Stimulated activated naive CD8-positive, alpha-beta T cell treated with anti-CD3 and anti-CD28 coated beads, Interleukin-15, Interleukin-2, amounts not matched to agents 100 U/mL and 50 U/mL, for 24 hours (primary cell): ENCODE data around the gene TRDN.
"Not testable (repeated sequence)": the region's sequence is repeated elsewhere in the genome, so short reads cannot be mapped to it uniquely, and the experiment has no call there.

ENCODE experiments used
- ATAC-seq: fragments of 150-1000 bp; cut with Tn5 transposase; one replicate; pipeline ENCODE4 v1.10.0; 2021
- DNase-seq: peaks from one replicate; pipeline ENCODE4 v3.0.0; 2021

Gene TRDN

GRCh38 chr6:123402052-123402451 lies 234.7 kb downstream of the TRDN start:
- ATAC-seq: no peak
- no peak for DNase-seq

GRCh38 chr6:123398072-123398471 lies 238.7 kb downstream of the TRDN start:
- ATAC-seq (no peak), DNase-seq (no peak)

DNA sequence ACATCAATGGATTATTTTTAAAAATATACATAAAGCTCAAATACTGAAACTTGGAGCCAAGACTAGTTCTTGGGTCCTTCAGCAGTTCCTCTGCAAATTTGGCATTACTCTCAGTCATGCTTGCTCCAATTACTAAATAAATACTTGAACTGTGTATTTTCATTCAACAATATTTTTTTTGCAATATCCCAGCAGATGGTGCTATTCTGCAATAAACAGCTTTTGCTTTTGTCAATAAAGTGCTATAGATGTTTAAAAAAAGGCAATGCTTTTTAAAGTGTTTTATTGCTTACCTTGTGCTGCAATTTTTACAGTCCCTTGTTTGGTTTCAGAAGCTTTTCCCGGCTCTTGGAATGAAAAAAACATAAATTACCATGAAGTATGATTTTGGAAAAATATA lies 243.4 kb downstream of the TRDN start:
- ATAC-seq: no peak

DNA sequence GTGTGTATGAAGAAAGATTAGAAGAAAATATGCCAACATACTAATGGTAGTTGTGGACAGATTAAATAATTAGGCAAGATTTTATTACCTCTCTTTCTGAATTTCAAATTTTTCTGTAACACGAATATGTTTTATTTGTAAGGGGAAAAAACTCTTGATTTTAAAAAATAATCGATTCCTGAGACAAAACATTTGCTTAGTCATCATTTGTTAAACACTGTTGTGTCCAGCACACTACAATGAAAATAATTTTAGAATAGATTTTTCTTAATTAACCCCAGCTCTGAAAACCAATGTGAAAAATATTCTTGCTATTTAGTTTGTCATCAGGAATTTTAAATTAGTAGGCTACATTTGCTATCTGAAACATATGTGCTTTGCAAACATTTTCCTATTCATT lies 253.0 kb downstream of the TRDN start:
- no peak for ATAC-seq
- DNase-seq: no peak

More for the DNA sequence above, 243.4 kb downstream of the TRDN start:
- no peak for DNase-seq

DNA sequence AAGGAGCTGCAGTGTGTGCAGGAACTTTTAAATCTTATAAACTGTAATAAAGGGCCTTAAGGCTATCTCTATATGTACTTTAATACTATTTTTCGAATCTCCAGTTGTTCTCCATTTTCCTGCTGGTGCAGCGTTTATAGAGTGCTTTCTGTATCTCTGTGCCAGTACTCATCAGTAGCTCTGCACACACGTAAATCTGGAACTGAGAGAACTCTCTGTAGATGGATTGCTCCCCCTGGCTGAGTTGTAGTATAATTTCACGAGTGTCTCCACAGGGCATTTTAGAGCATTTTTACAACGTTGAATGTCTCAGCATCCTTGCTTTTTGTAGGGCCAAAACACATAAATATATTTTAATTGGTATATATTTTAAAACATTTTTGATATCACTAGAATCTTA lies 256.5 kb downstream of the TRDN start:
- no peak for ATAC-seq
- DNase-seq: no peak

GRCh38 chr6:123372737-123373136 lies 264.0 kb downstream of the TRDN start:
- no peak for DNase-seq
- ATAC-seq: no peak

DNA sequence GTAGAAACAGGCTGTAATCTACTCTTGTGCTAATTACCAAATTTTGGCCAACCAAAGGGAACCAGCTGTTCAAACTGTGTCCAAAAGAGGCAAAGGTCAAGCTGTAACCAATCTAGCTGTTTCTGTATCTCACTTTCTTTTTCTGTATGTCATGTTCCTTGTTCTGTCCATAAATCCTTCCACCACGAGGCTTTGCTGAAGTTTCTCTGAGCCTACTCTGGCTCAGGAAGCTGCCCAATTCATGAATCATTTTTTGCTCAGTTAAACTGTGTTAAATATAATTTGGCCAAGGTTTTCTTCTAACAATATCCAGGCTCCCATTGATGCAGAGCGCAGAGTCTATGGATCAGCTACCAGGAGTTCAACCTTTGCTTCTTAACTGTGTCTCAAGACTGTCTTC lies 272.8 kb downstream of the TRDN start:
- ATAC-seq: no peak
- no peak for DNase-seq

DNA sequence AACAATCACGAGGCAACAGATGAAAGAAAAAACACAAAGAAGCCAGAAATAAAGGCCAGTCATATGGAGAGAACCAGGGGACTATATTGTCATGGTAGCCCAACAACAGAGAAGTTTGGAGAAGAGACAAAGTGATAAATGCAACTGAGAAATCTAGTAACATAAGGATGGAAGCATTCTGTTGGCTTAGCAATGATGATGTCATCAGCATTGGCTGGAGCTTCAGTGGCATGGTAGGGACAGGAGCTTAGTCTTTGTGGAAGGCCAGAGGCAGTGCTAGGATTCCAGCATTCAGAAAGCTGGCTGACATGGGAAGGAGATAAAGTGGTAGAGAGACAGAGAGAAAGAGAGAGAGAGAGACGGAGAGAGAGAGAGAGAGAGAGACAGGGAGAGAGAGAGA lies 276.4 kb downstream of the TRDN start:
- no peak for ATAC-seq
- DNase-seq: no peak

- no peak for DNase-seq
Measured at GRCh38 chr6:123352705-123353104, 284.0 kb downstream of the TRDN start.

GRCh38 chr6:123352279-123352678 lies 284.5 kb downstream of the TRDN start:
- no peak for ATAC-seq

More at GRCh38 chr6:123352705-123353104, 284.0 kb downstream of the TRDN start:
- ATAC-seq: no peak

GRCh38 chr6:123343836-123344235 lies 292.9 kb downstream of the TRDN start:
- ATAC-seq: no peak
- no peak for DNase-seq

More at GRCh38 chr6:123352279-123352678, 284.5 kb downstream of the TRDN start:
- no peak for DNase-seq

DNA sequence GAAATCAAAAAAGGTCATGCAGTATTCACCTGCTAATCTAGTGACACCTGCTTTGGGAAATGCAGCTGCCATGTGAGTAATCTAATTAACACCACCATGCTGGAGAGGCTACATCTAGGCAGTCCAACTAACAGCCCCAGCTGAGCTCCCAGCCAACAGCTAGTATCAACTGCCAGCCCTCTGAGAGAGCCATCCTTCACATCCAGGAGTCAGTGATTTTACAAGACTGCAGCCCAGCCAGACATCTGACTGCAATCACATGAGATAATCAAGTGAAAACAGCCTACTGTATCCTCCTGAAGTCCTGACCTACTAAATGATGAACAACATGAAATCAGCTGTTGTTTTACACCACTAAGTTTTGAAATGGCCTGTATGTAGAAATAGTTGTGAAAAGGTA lies 298.4 kb downstream of the TRDN start:
- DNase-seq: no peak
- ATAC-seq: no peak

- ATAC-seq (no peak), DNase-seq (no peak)
Measured at GRCh38 chr6:123333000-123333756, 303.6 kb downstream of the TRDN start.

GRCh38 chr6:123332070-123332469 lies 304.7 kb downstream of the TRDN start:
- ATAC-seq: no peak
- DNase-seq: no peak

DNA sequence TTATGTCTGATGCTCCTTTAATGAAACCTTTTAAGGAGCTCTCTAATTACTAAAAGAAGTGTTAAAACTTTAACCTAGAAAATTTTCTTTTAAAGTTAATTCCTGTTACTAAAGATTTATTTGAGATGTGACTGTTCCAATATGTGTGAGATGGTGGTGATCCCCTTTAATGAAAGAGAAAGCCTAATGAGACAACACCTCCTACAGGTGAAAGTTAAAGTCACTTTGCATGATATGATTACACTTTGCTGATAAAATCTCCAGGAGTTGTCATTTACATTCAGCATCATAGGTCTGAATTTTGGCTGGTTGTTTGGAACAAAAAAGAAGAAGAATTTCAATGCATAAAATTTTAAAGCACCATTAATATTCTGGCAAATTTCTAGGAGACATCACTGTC lies 307.4 kb downstream of the TRDN start:
- ATAC-seq: no peak
- no peak for DNase-seq

DNA sequence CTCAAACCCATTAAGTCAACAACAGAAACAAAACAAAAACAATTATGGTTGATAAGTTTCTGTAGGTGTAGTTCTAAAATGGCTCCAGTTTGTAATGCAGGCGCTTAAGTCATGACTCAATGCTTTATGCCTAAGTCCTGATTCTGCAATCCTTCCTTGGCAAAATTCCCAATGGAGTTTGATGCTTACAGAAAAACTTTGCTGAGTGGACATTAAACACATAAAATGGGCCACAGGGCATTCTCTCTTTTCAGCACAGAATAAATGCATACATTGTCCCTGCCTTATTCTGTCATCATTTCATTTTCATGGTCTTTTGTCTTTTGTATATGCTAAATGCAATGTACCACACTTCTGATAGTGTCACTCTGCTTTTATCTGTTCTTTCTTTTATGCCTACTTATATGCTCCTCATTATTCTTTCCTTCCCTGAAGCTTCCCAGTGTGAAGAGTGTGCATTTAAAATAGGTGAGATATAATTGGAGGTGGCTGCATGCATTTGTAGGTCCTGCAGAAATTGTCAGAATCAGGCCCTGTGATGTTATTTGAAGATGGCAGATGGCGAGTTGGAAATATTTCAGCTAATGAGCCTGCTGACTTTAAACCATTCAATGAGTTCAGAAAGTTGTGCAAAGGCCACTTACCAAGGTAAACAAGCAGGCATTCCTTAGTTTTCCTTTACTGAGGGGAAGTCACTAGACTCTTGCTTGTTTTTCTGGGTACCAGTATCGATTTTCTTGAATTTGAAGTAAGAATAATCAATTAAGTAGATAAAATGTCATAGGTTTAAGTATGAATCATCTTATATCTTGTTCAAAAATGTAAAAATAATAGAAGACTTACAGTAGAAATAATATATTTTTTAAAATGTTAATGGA lies 313.1 kb downstream of the TRDN start:
- no peak for DNase-seq
- ATAC-seq: no peak

DNA sequence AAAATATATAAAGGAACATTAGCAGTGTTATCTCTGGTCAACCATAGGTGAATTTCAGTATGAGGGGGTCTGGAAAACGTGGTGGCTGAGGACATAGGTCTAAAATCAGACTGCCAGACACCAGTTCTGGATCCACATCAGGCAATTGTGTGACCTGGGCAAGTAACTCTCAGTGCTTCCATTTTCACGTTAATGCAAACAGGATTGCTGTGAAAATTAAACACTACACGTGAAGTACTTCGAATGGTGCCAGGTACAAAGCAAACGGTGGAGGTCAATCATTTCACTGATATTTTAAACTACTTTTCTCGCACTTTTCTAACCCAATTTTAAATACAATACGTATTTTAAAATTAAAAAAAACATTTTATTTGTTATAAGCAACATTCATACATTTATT lies 315.7 kb downstream of the TRDN start:
- ATAC-seq (no peak), DNase-seq (no peak)

DNA sequence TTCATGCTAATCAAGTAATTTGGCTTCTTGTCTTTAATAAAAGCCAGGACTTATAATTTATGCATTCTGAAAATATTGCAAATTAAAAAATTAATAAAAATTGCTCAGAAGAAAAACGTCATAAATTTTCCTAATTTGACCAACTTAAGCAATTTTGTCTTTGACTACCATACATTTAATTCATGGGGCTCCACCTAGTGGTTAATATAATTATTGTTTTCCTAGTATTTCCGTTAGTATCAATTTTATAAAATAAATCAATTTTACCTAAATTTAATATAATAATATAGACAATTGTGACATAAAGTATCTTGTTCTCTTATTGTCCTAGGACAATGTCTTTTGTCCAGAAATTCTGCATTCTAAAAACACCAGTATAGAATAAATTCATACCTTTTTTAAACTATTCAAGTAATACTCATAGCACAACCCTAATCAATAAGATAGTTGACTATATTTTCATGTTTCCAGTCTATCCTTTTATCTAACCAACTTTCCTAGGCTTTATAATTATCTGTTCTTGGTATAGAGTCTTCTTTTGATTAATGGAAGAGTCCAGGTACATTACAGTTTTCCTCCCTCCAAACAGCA lies 319.9 kb downstream of the TRDN start:
- ATAC-seq: no peak

DNA sequence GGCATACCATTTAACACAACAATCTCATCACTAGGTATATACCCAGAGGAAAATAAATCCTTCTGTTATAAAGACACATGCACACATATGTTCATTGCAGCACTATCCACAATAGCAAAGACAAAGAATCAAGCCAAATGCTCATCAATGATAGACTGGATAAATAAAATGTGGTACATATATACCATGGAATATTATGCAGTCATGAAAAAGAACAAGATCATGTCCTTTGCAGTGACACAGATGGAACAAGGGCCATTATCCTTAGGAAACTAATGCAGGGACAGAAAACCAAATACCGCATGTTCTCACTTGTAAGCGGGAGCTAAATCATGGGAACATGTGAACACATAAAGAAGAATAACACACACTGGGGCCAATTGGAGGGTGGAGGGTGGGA lies 322.3 kb downstream of the TRDN start:
- DNase-seq, ATAC-seq: not testable (repeated sequence)

More for the DNA sequence above, 319.9 kb downstream of the TRDN start:
- DNase-seq: no peak

GRCh38 chr6:123309130-123309529 lies 327.6 kb downstream of the TRDN start:
- no peak for ATAC-seq

GRCh38 chr6:123306334-123306733 lies 330.4 kb downstream of the TRDN start:
- ATAC-seq (no peak), DNase-seq (no peak)

More at GRCh38 chr6:123309130-123309529, 327.6 kb downstream of the TRDN start:
- DNase-seq: no peak

- ATAC-seq: no peak
- no peak for DNase-seq
Measured at GRCh38 chr6:123295672-123296071, 341.1 kb downstream of the TRDN start.

- DNase-seq: no peak
- no peak for ATAC-seq
Measured at GRCh38 chr6:123295181-123295580, 341.6 kb downstream of the TRDN start.
